Mucosa of descending colon (tissue), 3 donors: Measurements from ENCODE around the gene USP5. TPM values are rescaled to one million over a fixed set of nuclear protein-coding genes. Genes with fewer than 3 reads are reported as not detected.

ENCODE experiments used
- ATAC-seq: fragments of 200-7000 bp; cut with Tn5 transposase; one replicate; pipeline ENCODE4 v1.9.1; 2020; ENCODE audit warnings: mild to moderate bottlenecking, moderate library complexity
- DNase-seq, 3 donors: peaks; one replicate each; pipeline ENCODE4 v3.0.0-alpha.2; 2020
- H3K36me3 ChIP-seq: fragments of 200-600 bp; one replicate; pipeline ENCODE4 v1.8.0; 2021; ENCODE audit warnings: low read depth, mild to moderate bottlenecking
- H3K4me1 ChIP-seq: fragments of 200-600 bp; one replicate; pipeline ENCODE4 v1.8.0; 2021; ENCODE audit warnings: low read depth, mild to moderate bottlenecking
- H3K4me3 ChIP-seq: fragments of 200-600 bp; one replicate; pipeline ENCODE4 v1.8.0; 2021; ENCODE audit warnings: mild to moderate bottlenecking
- H3K9me3 ChIP-seq: fragments of 200-600 bp; one replicate; pipeline ENCODE4 v1.8.0; 2021; ENCODE audit warnings: mild to moderate bottlenecking
- CTCF ChIP-seq: fragments of 200-600 bp; IDR thresholded peaks from one replicate; pipeline ENCODE4 v1.8.0; 2022; ENCODE audit warnings: antibody characterized with exemption, mild to moderate bottlenecking
- intact Hi-C, 2 donors: fragments of 100-400 bp; cut with DNase I in 1 of 2; cut with micrococcal nuclease in 1 of 2; formaldehyde crosslinking; loops; one replicate each; pipeline versions ENCODE4 v1.11.0 to v1.11.1; 2022; cut with DNase I, micrococcal nuclease
- total RNA-seq, 3 donors: library from RNA; stranded (reverse); fragmentation: NEBNext Ultra II Directional in 2 of 3; extraction: Animal tissue kit (Norgen Biotek cat#: 25700) in 2 of 3; gene quantifications; one replicate each; pipeline versions ENCODE4 v1.2.1 to v1.2.4, GENCODE V29; 2021 to 2023
- donor health status: DM: no; HTN: no; CAD: no; lungs with moderate emphysema.
- donor health status: DM: no; HTN: no; CAD: no.
- donor health status: DM: no; HTN: yes; CAD: no.

USP5 gene
- total RNA-seq, 3 donors from 2014 or later: 65.9 to 80.7 (median 79.7) TPM

DNA sequence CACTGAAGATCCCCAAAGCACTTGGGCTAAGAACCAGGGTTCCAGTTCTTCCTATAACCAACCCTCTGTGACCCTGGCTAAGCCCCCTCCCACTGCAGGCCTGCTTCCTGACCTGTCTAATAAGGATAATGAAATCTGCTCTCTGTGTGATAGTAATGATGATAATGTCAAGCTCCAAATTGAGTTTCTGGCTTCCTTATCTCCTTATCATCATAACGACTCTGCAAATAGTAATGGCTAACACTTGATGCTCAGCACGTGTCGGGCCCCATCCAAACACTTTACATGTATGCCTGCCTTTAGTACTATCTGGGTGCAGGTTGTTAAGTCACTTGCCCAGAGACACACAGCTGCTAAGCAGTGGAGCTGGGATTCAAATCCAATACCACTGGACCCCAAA, 35.4 kb upstream of the USP5 start:
- DNase-seq (no peak), ATAC-seq (no peak)
- H3K4me1 ChIP-seq: no peaks in the 10 kb centered on the region
- no peaks in the 10 kb centered on the region for H3K36me3 ChIP-seq
- TF ChIP-seq CTCF: no peak
- H3K4me3 ChIP-seq: no peak overlapping the region
- H3K9me3 ChIP-seq: no peaks in the 10 kb centered on the region
- intact Hi-C loops: no loop called here

DNA sequence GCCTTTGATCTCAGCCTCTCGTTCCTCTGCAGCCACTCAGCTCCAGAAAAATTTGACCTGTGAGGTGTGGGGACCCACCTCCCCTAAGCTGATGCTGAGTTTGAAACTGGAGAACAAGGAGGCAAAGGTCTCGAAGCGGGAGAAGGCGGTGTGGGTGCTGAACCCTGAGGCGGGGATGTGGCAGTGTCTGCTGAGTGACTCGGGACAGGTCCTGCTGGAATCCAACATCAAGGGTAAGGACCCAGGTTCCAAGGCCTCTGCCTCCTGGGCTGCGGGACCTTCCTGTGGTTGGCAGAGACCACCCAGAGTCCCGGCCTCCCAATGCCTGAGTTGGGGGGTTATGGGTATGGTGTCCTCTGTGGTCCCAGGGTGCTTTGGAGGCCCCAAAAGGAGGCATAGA, 34.9 kb upstream of the USP5 start:
- DNase-seq (no peak), ATAC-seq (no peak)
- intact Hi-C loops: no loop called here
- Histone ChIP-seq H3K9me3 (no peaks in the 10 kb centered on the region), H3K36me3 (no peaks in the 10 kb centered on the region), H3K4me1 (no peaks in the 10 kb centered on the region), H3K4me3 (no peak overlapping the region)
- no peak for TF ChIP-seq CTCF

DNA sequence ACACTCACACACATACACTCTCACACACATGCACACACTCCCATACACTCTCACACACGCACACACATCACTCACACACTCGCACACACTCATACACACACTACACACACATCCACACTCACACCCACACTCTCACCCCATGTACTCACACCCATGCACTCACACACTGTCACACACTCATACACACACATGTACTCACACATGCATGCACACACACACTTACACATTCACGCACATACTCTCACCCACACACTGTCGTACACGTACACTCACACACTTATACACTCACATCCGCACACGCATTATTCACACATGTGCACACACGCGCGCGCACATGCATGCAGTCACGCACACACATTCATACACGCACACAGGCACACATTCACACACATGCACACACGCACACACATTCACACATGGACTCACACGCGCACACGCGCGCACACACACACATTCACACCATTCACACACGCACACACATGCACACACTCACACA, 34.2 kb upstream of the USP5 start:
- ATAC-seq (no peak), DNase-seq (no peak)
- no peaks in the 10 kb centered on the region for H3K4me1 ChIP-seq
- H3K36me3 ChIP-seq: no peaks in the 10 kb centered on the region
- H3K4me3 ChIP-seq: no peak overlapping the region
- TF ChIP-seq CTCF: no peak
- no peaks in the 10 kb centered on the region for H3K9me3 ChIP-seq
- intact Hi-C loops: no loop called here

DNA sequence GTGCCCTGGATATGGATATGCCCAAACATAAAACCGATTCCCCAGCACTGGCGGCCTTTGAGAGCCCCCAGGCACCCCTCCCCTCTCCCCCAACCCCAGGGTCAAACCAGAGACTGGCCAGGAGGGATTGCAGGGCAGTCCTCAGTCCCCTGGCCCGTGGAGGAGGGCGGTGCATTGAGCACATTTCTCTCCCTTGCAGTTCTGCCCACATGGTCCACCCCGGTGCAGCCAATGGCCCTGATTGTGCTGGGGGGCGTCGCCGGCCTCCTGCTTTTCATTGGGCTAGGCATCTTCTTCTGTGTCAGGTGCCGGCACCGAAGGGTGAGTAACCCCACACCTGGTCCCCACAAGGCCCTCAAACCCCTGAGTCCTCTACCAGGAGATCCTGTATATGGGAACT, 33.7 kb upstream of the USP5 start:
- no peak for ATAC-seq
- H3K4me1 ChIP-seq: no peaks in the 10 kb centered on the region
- no peak for DNase-seq
- H3K4me3 ChIP-seq: no peak overlapping the region
- intact Hi-C loops: no loop called here
- TF ChIP-seq CTCF: no peak
- no peaks in the 10 kb centered on the region for H3K36me3 ChIP-seq
- no peaks in the 10 kb centered on the region for H3K9me3 ChIP-seq

GRCh38 chr12:6818645-6819044, 33.3 kb upstream of the USP5 start:
- Histone ChIP-seq H3K36me3 (no peaks in the 10 kb centered on the region), H3K4me1 (no peaks in the 10 kb centered on the region), H3K4me3 (no peak overlapping the region), H3K9me3 (no peaks in the 10 kb centered on the region)
- ATAC-seq: no peak
- no peak for TF ChIP-seq CTCF
- DNase-seq: no peak
- intact Hi-C loops: no loop called here
